ENCODE data around the gene RBPMS2.

DNA sequence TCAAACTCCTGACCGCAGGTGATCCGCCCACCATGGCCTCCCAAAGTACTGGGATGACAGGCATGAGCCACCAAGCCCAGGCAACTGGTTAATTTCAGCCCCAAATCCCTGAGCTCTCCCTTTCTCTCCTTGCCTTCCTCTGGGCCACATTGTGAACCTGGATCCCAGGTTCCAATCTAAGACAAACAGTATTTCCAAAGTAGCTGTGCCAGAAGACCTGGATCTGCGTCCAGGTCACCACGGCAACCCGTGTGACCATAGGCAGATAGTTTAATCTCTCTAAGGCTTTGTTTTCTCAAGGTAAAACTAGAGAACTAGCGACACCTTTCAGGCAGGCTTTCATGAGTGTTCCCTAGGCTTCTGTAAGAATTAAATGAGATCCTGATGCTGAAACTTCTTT lies 5.9 kb upstream of the RBPMS2 start:
- TF ChIP-seq CTCF (IDR thresholded peaks at IDR 0.05; ENCODE audit: low read depth, low read length), result no peak
- TF ChIP-seq EZH2phosphoT487 (IDR thresholded peaks at IDR 0.05; ENCODE audit: low read depth), result no peak

Measured in OCI-LY3 (cell line).